Measurements from ENCODE around the gene NKX3-2.

The NKX3-2 gene

DNA sequence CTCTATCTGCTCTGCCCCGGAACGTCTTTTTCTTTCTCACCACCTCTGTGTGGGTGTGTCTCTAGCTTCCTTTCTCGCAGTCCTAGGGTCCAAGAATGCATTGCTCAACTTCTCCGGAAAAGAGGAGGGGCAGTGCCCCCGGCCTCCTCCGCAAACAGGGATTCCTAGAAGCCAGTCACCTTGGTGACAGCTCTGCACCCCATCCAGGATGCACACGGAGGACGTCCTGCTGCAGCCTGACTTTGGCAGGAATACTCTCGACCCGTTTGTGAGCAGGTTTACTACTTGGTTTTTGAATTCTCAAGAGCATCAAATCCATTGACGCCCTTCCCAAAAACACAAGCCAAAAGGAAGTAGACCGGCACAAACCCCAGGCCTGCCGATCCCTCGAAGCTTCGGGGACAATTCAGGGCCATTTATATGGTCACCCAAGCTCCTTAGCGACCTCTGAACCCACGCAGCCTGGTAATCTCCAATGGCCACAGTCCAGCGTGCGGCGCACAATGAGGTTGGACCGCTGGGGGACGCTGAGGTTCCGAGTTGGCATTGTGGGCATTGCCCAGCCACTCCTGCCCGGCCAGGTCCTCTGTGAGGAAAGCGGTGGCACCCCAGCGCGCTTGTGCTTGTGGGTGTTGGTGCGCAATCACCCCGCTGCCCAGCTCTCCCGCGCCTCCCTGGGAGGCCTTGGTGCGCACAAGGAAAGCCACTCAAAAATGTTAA is 9.8 kb downstream of the NKX3-2 start:
- in situ Hi-C loops (cut with MboI; ENCODE audit: low sequenced_read_pairs), result no loop called here

DNA sequence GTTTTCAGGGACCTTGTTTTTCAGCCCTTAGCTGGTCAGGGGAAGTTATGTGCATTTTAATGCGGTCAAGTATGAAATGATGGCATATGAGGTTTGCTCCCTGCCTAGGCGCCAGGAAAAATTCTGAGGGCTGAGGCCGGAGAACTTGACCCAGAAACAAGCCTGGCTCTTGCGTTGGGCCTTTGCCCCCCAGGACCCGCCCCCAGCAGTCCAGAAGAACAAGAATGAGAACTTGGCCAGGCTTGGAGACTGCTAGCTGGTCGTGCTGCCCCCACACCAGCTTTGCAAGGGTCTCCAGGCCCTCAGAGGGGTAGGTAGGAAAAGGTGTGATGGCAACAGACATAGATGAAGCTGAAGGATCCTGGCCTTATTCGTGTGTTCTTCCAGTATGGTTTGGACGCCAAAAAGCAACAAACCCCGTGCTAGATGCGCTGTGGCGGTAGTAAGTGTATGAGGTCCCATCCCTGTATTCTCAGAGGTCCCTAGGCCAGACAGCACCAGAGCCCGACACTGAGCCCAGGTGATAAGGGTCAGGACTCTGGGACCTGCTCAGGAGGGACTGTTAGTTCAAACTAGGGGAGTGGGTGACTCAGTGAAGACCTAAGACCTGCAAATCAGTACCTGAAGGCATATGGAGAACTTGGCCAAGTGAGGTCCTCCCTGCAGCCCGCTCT is 10.5 kb downstream of the NKX3-2 start:
- in situ Hi-C loops (cut with MboI; ENCODE audit: low sequenced_read_pairs), result no loop called here

DNA sequence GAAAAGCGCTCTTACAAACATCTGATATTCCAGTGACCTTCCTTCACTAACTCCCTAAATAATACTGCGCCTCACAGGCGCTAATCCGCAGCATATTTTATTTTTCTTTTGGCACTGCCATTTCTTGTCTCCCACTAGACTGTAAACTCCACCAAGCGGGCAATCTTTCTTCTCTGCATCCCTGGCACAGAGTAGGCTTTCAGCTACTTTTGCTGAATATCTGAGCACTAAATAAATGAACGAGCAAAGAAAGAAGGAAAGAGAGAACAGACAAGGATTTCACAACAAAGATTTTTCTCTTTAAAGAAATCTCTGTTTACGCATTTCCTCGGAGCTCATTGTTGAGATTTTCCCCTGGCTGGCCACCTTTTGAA is 12.7 kb downstream of the NKX3-2 start:
- in situ Hi-C loops (cut with MboI; ENCODE audit: low sequenced_read_pairs), result no loop called here

DNA sequence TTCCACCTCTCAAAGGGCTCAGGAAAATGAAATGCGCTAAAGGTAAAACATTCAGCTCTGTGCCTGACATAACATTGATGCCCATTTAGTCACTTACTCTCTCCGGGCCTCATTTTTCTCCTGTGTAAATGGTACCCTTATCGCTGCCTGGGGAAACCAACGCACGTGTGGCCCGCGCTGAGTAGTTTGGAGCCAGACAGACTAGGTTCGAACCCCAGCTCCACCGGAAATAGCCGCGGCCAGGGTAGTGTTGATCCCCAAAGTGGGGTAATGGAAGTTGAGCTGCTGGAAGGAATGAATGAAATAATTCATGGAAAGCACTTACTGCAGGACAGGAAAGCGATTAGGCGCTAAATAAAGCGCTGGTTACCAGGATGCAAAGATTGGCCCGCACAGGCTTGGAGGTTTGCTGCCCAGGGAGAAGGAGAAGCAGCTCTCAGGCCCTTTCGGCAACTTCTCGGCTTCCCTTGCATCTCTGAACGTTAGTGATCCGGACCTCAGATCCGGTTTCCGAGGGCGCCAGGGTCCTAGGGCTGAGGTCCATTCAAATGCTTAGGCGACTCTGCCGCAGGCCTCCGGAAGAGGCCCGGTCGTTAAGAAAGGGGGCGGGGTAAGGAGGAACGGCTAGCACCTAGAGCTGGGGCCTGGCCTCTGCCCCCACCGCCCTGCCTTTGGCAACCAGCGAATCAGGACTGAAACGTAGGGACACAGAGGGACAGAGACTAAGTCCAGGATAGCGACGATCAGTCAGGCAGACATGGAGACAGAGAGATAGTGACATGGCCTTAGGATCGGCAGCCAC is 13.3 kb downstream of the NKX3-2 start:
- in situ Hi-C loops (cut with MboI; ENCODE audit: low sequenced_read_pairs), result no loop called here

DNA sequence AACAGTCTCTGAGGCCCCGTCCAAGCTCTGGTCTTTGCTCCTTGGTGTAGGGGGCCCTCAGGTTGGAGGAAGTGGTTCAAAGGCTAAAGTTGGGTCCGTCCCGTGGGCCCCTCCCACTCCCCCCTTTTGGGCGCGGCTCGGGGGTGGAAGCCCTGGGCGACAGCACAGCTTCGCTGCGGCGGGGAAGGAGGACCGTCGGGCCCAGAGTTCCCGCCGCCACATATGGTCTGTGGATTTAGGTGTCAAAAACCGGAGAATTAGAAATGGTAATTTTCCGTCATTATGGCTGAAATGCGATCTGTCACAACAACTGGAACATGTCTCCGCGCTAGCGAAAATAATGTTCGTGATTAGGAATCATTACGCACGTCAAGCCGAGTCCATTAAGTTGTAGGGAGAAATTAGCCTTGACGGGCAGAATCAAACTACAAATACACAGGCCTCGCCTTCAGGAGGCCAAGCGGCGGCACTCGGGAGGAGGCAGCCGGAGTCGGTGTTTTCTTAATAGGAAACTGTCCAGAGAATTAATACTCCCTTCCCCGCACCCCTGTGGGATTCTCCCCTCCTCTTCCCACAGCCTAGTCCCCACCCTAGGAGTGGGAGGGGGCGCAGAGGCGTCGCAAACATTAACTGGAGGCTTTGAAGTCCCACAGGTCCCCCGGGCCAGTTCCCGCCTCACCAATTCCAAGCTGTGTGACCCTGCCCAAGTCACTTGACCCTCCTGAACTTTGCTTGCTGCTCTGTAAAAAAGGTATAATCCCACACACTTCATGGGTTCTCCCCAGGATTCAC is 15.0 kb downstream of the NKX3-2 start:
- in situ Hi-C loops (cut with MboI; ENCODE audit: low sequenced_read_pairs), result no loop called here

DNA sequence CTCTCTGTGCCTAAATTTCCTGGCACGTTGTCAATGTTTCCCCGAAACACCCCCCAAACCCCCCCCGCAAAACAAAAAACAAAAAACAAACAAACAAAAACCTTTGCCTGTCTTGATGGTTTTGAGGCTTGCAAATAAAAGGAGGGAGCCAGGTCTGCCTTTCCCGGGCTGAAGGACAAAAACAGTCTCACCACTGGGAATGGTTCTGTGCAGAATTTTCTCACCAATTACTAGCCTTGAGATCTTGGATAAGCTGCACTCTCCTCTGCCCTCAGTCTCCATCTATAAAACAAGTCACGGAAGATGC is 15.5 kb downstream of the NKX3-2 start:
- in situ Hi-C loops (cut with MboI; ENCODE audit: low sequenced_read_pairs), result no loop called here

DNA sequence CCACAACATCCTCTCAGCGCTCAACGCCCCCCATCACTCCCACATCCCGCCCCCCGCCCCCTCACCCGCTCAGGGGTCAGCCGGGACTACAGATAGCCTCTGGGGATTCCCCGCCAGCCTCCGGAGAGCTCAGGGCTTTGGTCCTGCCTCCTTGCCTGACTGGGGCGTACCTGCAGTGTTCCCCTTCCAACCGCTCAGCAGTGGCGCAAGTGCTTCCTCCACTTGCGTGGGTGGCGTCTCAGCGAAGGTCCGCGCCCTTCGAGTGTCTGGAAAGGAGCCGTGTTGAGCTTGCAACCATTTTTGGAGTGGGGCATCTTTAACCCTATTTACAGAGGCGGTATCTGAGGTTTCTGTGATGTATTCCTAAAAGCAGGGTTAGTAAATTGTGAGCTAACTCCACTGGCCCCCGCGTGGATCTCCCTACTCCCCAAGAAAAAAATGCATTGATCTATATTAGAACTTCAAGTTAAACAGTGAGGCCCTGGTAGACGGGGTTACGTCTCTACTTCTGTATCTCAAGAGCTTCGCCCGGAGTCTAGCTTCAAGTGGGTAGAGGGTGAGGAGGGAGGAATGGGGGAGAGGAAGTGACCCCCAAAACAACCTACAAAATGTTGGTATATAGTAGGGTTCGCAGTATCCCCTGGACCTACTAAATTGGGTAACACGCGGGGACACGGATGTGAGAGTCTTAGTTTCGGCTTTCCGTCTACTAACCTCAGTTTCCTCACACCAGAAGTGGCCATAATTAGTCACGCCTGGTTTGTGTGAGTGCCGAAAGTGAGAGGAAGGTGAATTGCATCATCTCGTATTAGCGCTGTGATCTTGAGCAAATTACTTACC is 16.1 kb downstream of the NKX3-2 start:
- in situ Hi-C loops (cut with MboI; ENCODE audit: low sequenced_read_pairs), result no loop called here

DNA sequence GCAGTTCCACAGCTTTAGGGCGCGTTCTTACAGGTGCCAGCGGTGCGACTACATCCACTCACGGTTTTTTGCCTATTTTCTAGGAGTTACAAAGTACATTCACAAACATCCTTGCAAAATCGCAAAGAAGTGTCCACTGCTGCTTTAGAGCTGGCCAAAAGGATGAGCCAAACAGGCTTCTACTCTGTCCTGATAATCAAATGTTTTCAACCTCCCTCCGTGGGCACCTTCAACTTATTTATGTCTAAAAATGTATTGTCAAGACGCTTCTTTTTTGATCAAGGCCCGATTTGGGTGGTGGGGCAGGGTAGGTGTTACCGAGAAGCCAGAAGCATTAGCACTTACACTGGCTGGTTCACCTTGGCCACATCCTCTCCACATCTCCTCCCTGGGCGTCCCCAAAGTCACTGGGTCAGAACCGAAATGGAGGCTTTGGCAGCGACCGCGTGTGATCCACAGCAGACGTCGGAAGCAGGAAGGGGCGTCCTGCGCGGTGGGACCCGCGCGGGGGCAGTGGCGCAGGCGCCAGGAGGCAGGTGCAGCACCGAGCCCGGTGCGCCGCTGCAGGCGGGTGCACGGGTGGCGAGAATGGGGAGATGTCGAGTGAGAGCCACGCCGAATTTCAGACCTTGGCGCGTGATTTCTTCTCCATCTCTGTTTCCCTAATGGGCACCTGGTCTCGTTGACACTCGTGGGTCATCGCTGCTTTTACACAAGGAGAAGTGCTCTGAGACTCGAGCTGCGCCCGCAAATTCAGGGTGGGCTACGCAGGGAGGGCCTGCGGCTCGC is 16.9 kb downstream of the NKX3-2 start:
- in situ Hi-C loops (cut with MboI; ENCODE audit: low sequenced_read_pairs), result no loop called here

DNA sequence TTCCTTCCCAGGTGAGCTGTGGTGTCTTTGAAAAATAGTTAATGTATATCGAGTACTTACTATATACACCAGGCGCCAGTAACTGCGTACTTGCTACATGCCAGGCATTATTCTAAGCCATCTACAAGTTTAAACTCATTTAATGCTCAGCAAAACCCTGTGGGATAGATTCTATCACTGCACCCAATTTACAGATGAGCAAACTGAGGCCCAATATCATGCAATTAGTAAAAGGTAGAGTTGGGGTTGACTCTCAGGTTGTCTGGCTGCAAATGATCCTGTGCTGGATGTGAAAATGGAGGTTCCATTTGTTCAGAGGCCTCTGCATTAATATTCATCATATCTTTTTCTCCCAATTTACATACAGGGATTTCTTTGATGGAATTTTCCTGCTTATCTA is 17.6 kb downstream of the NKX3-2 start:
- in situ Hi-C loops (cut with MboI; ENCODE audit: low sequenced_read_pairs), result no loop called here

- in situ Hi-C loops (cut with MboI; ENCODE audit: low sequenced_read_pairs), result no loop called here
Measured at GRCh38 chr4:13525606-13526281, 18.6 kb downstream of the NKX3-2 start.

DNA sequence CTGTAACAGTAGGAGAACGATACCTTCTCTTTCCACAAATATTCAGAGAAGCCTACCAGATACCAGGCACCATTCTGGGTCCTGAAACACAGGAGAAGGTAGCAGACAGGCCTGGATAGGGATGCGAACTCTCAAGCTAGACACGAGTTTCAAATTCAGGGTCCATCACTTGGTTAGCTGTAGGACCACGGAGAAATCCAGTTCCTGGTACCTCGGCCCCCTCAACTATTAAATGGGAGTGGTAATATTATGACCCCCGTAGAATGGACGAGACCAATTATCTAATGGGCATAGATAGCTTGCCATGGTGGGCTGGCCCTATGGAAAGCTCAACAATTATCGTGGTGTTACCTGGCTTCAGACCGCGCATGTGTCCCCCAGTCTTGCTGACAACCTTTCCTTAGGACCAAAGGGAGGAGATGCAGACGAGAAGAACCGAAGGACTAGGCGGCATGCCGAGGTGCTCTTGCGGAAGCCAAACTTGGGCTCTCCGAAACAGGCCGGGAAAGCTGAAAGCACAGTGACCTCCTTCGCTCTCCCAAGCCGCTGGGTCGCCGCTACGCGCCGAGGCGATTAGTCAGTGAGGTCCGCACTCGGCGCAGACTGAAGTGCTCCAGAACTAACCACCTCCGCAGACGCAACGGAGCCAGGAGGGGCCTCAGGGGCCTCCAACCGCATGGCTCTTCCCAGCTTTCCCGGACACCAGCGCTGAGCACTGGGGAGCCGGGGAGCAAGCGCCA is 19.6 kb downstream of the NKX3-2 start:
- in situ Hi-C loops (cut with MboI; ENCODE audit: low sequenced_read_pairs), result no loop called here

- in situ Hi-C loops (cut with MboI; ENCODE audit: low sequenced_read_pairs), result no loop called here
Measured at GRCh38 chr4:13523591-13524503, 20.5 kb downstream of the NKX3-2 start.

- in situ Hi-C loops (cut with MboI; ENCODE audit: low sequenced_read_pairs), result no loop called here
Measured at GRCh38 chr4:13523105-13523477, 21.2 kb downstream of the NKX3-2 start.

DNA sequence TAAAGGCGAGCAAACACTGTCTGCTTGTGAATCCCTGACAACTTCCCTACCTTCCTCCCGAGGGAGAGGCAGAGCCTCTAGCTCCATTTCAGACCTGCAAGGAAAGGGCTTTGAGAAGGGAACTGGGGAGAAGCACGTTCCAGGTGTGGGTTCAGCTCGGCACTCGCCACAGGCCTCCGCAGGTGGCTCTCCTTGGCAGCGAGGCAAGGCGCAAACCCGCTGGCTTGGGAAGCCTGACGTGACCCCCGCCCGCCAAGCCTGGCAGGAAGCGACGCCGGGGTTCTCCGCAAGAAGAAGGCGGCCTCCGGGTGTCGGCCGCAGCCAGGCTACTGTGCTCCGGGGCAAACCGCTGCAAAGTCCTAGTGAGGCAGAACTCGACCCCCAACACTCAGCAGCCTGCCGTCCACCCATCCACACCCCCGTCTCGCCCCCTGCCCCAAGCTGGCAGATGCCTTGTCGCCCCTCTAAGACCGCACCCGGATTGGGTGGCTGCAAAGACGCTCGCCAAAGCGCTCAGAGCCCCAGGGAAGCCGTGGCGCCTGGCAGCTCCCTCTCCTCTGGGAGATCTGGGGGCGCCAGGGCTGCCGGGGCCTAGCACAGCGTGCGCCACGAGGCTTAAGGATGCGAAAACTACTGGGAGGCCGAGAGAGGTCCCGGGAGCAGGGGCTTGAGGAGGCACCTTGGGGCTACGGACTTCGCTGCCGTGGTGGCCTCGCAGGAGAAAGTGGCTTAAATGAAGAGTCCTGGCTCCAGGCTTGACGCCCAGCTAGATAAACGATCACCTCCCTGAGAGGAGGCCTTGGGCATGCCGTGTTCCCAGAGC is 21.8 kb downstream of the NKX3-2 start:
- in situ Hi-C loops (cut with MboI; ENCODE audit: low sequenced_read_pairs), result no loop called here

DNA sequence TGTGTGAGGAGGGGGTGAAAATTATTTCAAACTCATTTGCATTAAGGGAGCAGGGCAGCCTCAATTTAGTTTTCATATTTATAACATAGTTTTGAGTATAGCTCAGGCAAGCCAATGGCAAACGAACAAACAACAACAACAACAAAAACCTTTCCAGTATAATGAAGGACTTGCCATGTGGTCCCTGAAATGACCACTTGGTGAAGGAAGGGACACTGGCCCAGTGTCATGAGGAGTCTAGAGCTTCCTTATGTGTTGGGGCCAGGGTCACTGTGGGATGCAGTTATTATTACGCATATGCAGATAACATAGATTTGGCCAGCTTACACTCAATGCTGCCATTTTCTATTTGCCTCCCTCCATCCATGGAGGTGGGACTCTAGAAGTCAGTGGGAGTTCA is 23.3 kb downstream of the NKX3-2 start:
- in situ Hi-C loops (cut with MboI; ENCODE audit: low sequenced_read_pairs), result no loop called here

GRCh38 chr4:13516315-13516860 is 27.9 kb downstream of the NKX3-2 start:
- in situ Hi-C loops (cut with MboI; ENCODE audit: low sequenced_read_pairs), result no loop called here

Measured in hTERT RPE-1 (cell line).